MM.1S (cell line): ENCODE measurements around the gene CCNT2.

Experiments
- CTCF ChIP-seq: fragments of 300-600 bp; sonication (generic); IDR thresholded peaks from 2 replicates; pipeline ENCODE4 v1.5.1; 2016; ENCODE audit warnings: antibody characterized with exemption, low read length, mixed read lengths
- EZH2 ChIP-seq: fragments of 300-600 bp; sonication (generic); optimal IDR thresholded peaks from 2 replicates; pipeline ENCODE3; 2017; ENCODE audit warnings: low read depth, mild to moderate bottlenecking, antibody characterized with exemption, low read length, mixed read lengths
- EZH2phosphoT487 ChIP-seq: fragments of 300-600 bp; sonication (generic); IDR thresholded peaks from 2 replicates; pipeline ENCODE4 v1.6.1; 2018; ENCODE audit warnings: antibody characterized with exemption, low read length

GRCh38 chr2:134934641-134935040 is 16.0 kb downstream of the CCNT2 start:
- TF ChIP-seq EZH2 = no peak
- TF ChIP-seq EZH2phosphoT487 = no peak
- TF ChIP-seq CTCF = no peak
